DOHH2 (cell line): Measurements from ENCODE around the gene ALDH4A1.

ENCODE experiments used
- EZH2phosphoT487 ChIP-seq: fragments of 200-600 bp; sonication (generic); IDR thresholded peaks from 2 replicates; pipeline ENCODE4 v1.6.1; 2017; ENCODE audit warnings: borderline replicate concordance, mild to moderate bottlenecking, antibody characterized with exemption, low read length, moderate library complexity, mixed read lengths
- TF ChIP-seq, protein P1 (sequence below): fragments of 200-600 bp; sonication (generic); IDR thresholded peaks from one replicate; pipeline ENCODE4 v1.5.1; 2014; ENCODE audit warnings: antibody characterized with exemption, mild to moderate bottlenecking, low read depth, low read length; ENCODE audit not compliant: poor library complexity, severe bottlenecking

- TF ChIP-seq EZH2phosphoT487, result no peak
- TF ChIP-seq, protein P1, sequence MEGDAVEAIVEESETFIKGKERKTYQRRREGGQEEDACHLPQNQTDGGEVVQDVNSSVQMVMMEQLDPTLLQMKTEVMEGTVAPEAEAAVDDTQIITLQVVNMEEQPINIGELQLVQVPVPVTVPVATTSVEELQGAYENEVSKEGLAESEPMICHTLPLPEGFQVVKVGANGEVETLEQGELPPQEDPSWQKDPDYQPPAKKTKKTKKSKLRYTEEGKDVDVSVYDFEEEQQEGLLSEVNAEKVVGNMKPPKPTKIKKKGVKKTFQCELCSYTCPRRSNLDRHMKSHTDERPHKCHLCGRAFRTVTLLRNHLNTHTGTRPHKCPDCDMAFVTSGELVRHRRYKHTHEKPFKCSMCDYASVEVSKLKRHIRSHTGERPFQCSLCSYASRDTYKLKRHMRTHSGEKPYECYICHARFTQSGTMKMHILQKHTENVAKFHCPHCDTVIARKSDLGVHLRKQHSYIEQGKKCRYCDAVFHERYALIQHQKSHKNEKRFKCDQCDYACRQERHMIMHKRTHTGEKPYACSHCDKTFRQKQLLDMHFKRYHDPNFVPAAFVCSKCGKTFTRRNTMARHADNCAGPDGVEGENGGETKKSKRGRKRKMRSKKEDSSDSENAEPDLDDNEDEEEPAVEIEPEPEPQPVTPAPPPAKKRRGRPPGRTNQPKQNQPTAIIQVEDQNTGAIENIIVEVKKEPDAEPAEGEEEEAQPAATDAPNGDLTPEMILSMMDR, result no peak
Observed at GRCh38 chr1:18940303-18941020, 38.1 kb upstream of the ALDH4A1 start.
